Neural cell (in vitro differentiated cells): Measurements from ENCODE around the gene TRPM2. TPM values are rescaled to one million over a fixed set of nuclear protein-coding genes. Genes with fewer than 3 reads are reported as not detected.

Source experiments
- H2AFZ ChIP-seq: fragments of 200-600, 300-800 bp; sonication (generic), shearing (Covaris generic); 2 replicates; pipeline ENCODE4 v1.6.0; 2014; ENCODE audit warnings: low read depth, mild to moderate bottlenecking, antibody characterized with exemption, low read length, moderate library complexity
- H3F3A ChIP-seq: fragments of 200-600 bp; shearing (Covaris generic); 2 replicates; pipeline ENCODE4 v1.6.1; 2016; ENCODE audit warnings: mild to moderate bottlenecking, moderate library complexity, mixed read lengths, antibody characterized with exemption, low read length; ENCODE audit not compliant: insufficient read depth, poor library complexity, severe bottlenecking
- H3K27ac ChIP-seq: fragments of 200-600, 300-800 bp; sonication (generic), shearing (Covaris generic); 2 replicates; pipeline ENCODE4 v1.5.1; 2014; ENCODE audit warnings: mild to moderate bottlenecking, low read length, moderate library complexity
- H3K27me3 ChIP-seq: fragments of 300-800, 200-600 bp; sonication (generic), shearing (Covaris generic); 2 replicates; pipeline ENCODE4 v1.6.0; 2014; ENCODE audit warnings: mild to moderate bottlenecking, low read depth, low read length, moderate library complexity; ENCODE audit not compliant: insufficient read depth
- H3K36me3 ChIP-seq: fragments of 300-800, 200-600 bp; sonication (generic), shearing (Covaris generic); 2 replicates; pipeline ENCODE4 v1.5.1; 2014; ENCODE audit warnings: mild to moderate bottlenecking, antibody characterized with exemption, low read length, moderate library complexity; ENCODE audit not compliant: insufficient read depth
- H3K4me2 ChIP-seq: fragments of 300-800, 200-600 bp; sonication (generic), shearing (Covaris generic); 2 replicates; pipeline ENCODE4 v1.6.0; 2014; ENCODE audit warnings: mild to moderate bottlenecking, low read length
- H3K4me3 ChIP-seq: fragments of 300-800, 200-600 bp; sonication (generic), shearing (Covaris generic); 2 replicates; pipeline ENCODE4 v1.5.1; 2014; ENCODE audit warnings: mild to moderate bottlenecking, low read length, moderate library complexity
- H3K79me2 ChIP-seq: fragments of 200-600 bp; shearing (Covaris generic); replicated peaks from 2 replicates; pipeline ENCODE4 v1.6.0; 2014; ENCODE audit warnings: mild to moderate bottlenecking, low read length, moderate library complexity; ENCODE audit not compliant: insufficient read depth
- H3K9ac ChIP-seq: fragments of 300-800, 200-600 bp; sonication (generic), shearing (Covaris generic); 2 replicates; pipeline ENCODE4 v1.6.1; 2016; ENCODE audit warnings: mild to moderate bottlenecking, low read length, mixed read lengths
- H3K9me2 ChIP-seq: fragments of 200-600 bp; shearing (Covaris generic); 2 replicates; pipeline ENCODE4 v1.6.1; 2016; ENCODE audit warnings: mild to moderate bottlenecking, low read length, mixed read lengths; ENCODE audit not compliant: insufficient read depth
- H3K9me3 ChIP-seq: fragments of 200-600, 300-800 bp; sonication (generic), shearing (Covaris generic); 2 replicates; pipeline ENCODE4 v1.6.1; 2016; ENCODE audit warnings: mild to moderate bottlenecking, mixed run types, low read length, moderate library complexity, mixed read lengths
- H4K20me1 ChIP-seq: fragments of 200-600 bp; shearing (Covaris generic); 2 replicates; pipeline ENCODE4 v1.6.1; 2016; ENCODE audit warnings: mild to moderate bottlenecking, mixed run types; ENCODE audit not compliant: insufficient read depth
- CTCF ChIP-seq: fragments of 450-650 bp; IDR thresholded peaks from 2 replicates; pipeline ENCODE4 v1.5.1; 2014; ENCODE audit warnings: antibody characterized with exemption, mild to moderate bottlenecking, moderate library complexity; ENCODE audit not compliant: poor library complexity, severe bottlenecking
- EP300 ChIP-seq: fragments of 450-650 bp; conservative IDR thresholded peaks from 2 replicates; pipeline ENCODE4 v1.6.1; 2014; ENCODE audit warnings: antibody characterized with exemption, mild to moderate bottlenecking, moderate library complexity; ENCODE audit not compliant: poor library complexity, severe bottlenecking
- EZH2 ChIP-seq: fragments of 200-600, 300-800 bp; shearing (Covaris generic), sonication (generic); IDR thresholded peaks from 2 replicates; pipeline ENCODE4 v1.6.1; 2014; ENCODE audit warnings: antibody characterized with exemption, low read length, borderline replicate concordance, mild to moderate bottlenecking; ENCODE audit not compliant: insufficient read depth, poor library complexity, severe bottlenecking
- MXI1 ChIP-seq: fragments of 450-650 bp; conservative IDR thresholded peaks from 2 replicates; pipeline ENCODE4 v1.6.1; 2014; ENCODE audit warnings: antibody characterized with exemption, mild to moderate bottlenecking; ENCODE audit not compliant: poor library complexity, severe bottlenecking
- POLR2AphosphoS5 ChIP-seq: IDR thresholded peaks from 2 replicates; pipeline ENCODE4 v1.6.1; 2012
- RAD21 ChIP-seq: fragments of 450-650 bp; conservative IDR thresholded peaks from 2 replicates; pipeline ENCODE4 v1.6.1; 2014; ENCODE audit warnings: antibody characterized with exemption, mild to moderate bottlenecking, moderate library complexity
- REST ChIP-seq: IDR thresholded peaks from 2 replicates; pipeline ENCODE4 v1.6.1; 2012; ENCODE audit warnings: borderline replicate concordance
- SMC3 ChIP-seq: fragments of 450-650 bp; conservative IDR thresholded peaks from 2 replicates; pipeline ENCODE4 v1.6.1; 2014; ENCODE audit warnings: antibody characterized with exemption, mild to moderate bottlenecking, moderate library complexity; ENCODE audit not compliant: poor library complexity
- TAF1 ChIP-seq: IDR thresholded peaks from 2 replicates; pipeline ENCODE4 v1.6.1; 2012; ENCODE audit warnings: low read depth
- polyA minus RNA-seq: library from RNA; depleted of rRNA, polyadenylated mRNA; stranded (reverse); fragments of >200 nt; gene quantifications from 2 replicates; pipeline ENCODE4 v1.2.3, GENCODE V29; 2014
- polyA plus RNA-seq: library from polyadenylated mRNA; depleted of rRNA; stranded (reverse); fragments of >200 nt; gene quantifications from 2 replicates; pipeline ENCODE4 v1.2.3, GENCODE V29; 2014

Gene TRPM2
- polyA plus RNA-seq: 0.14 and 0.16 TPM in 2 replicates
- polyA minus RNA-seq: 0.24 TPM in 1 of 2 replicates, not detected in the other

- TF ChIP-seq TAF1 (no peak), EP300 (no peak), CTCF (no peak), SMC3 (no peak), MXI1 (no peak)
- no peak within 1 kb of the TSS for H3K4me2 ChIP-seq
- H3K79me2 ChIP-seq: no peaks in the 10 kb centered on the region
- H3K36me3 ChIP-seq: no peaks in the 10 kb centered on the region
- no peak within 1 kb of the TSS for H3K4me3 ChIP-seq
- no peak within 1 kb of the TSS for H3K27ac ChIP-seq
- H4K20me1 ChIP-seq: no peaks in the 10 kb centered on the region
- H3F3A ChIP-seq: no peaks in the 10 kb centered on the region
- H3K27me3 ChIP-seq: peaks cover 35% of the 10 kb centered on the region
- no peak within 1 kb of the TSS for H3K9ac ChIP-seq
- H2AFZ ChIP-seq: no peak within 1 kb of the TSS
- H3K9me2 ChIP-seq: no peaks in the 10 kb centered on the region
- no peaks in the 10 kb centered on the region for H3K9me3 ChIP-seq
These were observed at the start of gene TRPM2 for GRCh38 chr21:44353191-44353970. Gene TRPM2 (plus strand): TSS chr21:44353621. CDS start chr21:44353701, 80 bp downstream.

GRCh38 chr21:44304011-44304616, 49.3 kb upstream of the TRPM2 start:
- no peak overlapping the region for H2AFZ ChIP-seq
- H3K9ac ChIP-seq: no peak overlapping the region
- H3K27me3 ChIP-seq: no peaks in the 10 kb centered on the region
- no peak overlapping the region for H3K4me3 ChIP-seq
- H3K27ac ChIP-seq: no peak overlapping the region
- no peaks in the 10 kb centered on the region for H3K79me2 ChIP-seq
- no peaks in the 10 kb centered on the region for H3K9me3 ChIP-seq
- TF ChIP-seq TAF1: no peak
- TF ChIP-seq RAD21: no peak
- no peak for TF ChIP-seq REST
- no peak for TF ChIP-seq POLR2AphosphoS5
- TF ChIP-seq EP300: no peak
- no peak for TF ChIP-seq CTCF
- no peak for TF ChIP-seq EZH2
- no peaks in the 10 kb centered on the region for H3K9me2 ChIP-seq
- no peaks in the 10 kb centered on the region for H3F3A ChIP-seq
- no peak overlapping the region for H3K4me2 ChIP-seq
- no peaks in the 10 kb centered on the region for H3K36me3 ChIP-seq
- H4K20me1 ChIP-seq: no peaks in the 10 kb centered on the region
